HepG2 (cell line): ENCODE data around the gene ZNF804B. TPM values are rescaled to one million over a fixed set of nuclear protein-coding genes. Genes with fewer than 3 reads are reported as not detected.

Experiments
- ATAC-seq: fragments of 200-7000 bp; cut with Tn5 transposase; 3 replicates; pipeline ENCODE4 v1.9.1; 2020; ENCODE audit warnings: mild to moderate bottlenecking, moderate library complexity
- BruUV-seq: library from RNA; stranded (reverse); fragments of 400-500 nt; replicated peaks from 2 replicates; lab custom pipeline; 2021; lab: Mats Ljungman, UMichigan
- CTCF ChIA-PET: fragments of 300-600 bp; formaldehyde crosslinking; extraction: SDS; loops from one replicate; lab custom pipeline; 2021; ENCODE audit warnings: low total read pairs, inconsistent platforms, low intra/inter-chr PET ratio; lab: Yijun Ruan, JAX
- POLR2A ChIA-PET: fragments of 350-600 bp; sonication (Branson Sonifier 250); formaldehyde crosslinking; loops from one replicate; lab custom pipeline; 2020; ENCODE audit warnings: antibody characterized with exemption, inconsistent platforms; lab: Yijun Ruan, JAX
- DNase-seq: peaks from one replicate; pipeline ENCODE4 v3.0.0-alpha.2; 2015; ENCODE audit warnings: low spot score
- FAIRE-seq: peaks from 3 replicates; lab custom pipeline; 2011; peaks lifted over from hg19 to GRCh38; lab: Jason Lieb, UNC
- H2AFZ ChIP-seq: one replicate; pipeline ENCODE4 v1.6.1; 2011; ENCODE audit warnings: low read length, inconsistent platforms
- H3K27ac ChIP-seq: fragments of 300-600 bp; 3 replicates; pipeline ENCODE4 v1.8.0; 2011; ENCODE audit warnings: mixed run types, mild to moderate bottlenecking, mixed read lengths, low read length, inconsistent platforms; ENCODE audit not compliant: insufficient read depth; ENCODE audit errors: extremely low read length
- H3K27me3 ChIP-seq, 2 experiments: fragments of 200-600 bp in 1 of 2; 2 replicates in 1 of 2; 3 replicates in 1 of 2; pipeline versions ENCODE4 v1.6.0 to v1.8.0; 2011; ENCODE audit warnings: low read length in 2 of 2, mild to moderate bottlenecking in 2 of 2, moderate library complexity in 2 of 2, inconsistent platforms in 1 of 2; ENCODE audit not compliant: insufficient read depth in 2 of 2, control insufficient read depth in 1 of 2
- H3K36me3 ChIP-seq, 2 experiments: fragments of 200-600 bp in 1 of 2; replicated peaks in 1 of 2; 2 replicates in 1 of 2; 3 replicates in 1 of 2; pipeline versions ENCODE4 v1.5.1 to v1.8.0; 2011; ENCODE audit warnings: low read length in 2 of 2, inconsistent platforms in 1 of 2; ENCODE audit not compliant: insufficient read depth in 2 of 2, control insufficient read depth in 1 of 2
- H3K4me1 ChIP-seq: 2 replicates; pipeline ENCODE4 v1.5.1; 2012; ENCODE audit warnings: low read length, inconsistent platforms; ENCODE audit not compliant: insufficient read depth
- H3K4me2 ChIP-seq: 2 replicates; pipeline ENCODE4 v1.6.0; 2011; ENCODE audit warnings: low read depth, low read length, inconsistent platforms
- H3K4me3 ChIP-seq, 3 experiments: fragments of 200-600 bp in 1 of 3; sonication (generic), shearing (Covaris generic) in 1 of 3; replicated peaks in 1 of 3; 2 replicates each; pipeline ENCODE4 v1.5.1; 2011 to 2016; ENCODE audit warnings: low read length in 3 of 3, inconsistent platforms in 2 of 3, low read depth in 2 of 3, mild to moderate bottlenecking in 2 of 3, control low read depth in 1 of 3, mixed read lengths in 1 of 3; ENCODE audit not compliant: insufficient read depth in 1 of 3
- H3K79me2 ChIP-seq: one replicate; pipeline ENCODE4 v1.6.1; 2011; ENCODE audit warnings: low read length, inconsistent platforms; ENCODE audit not compliant: insufficient read depth
- H3K9ac ChIP-seq: 2 replicates; pipeline ENCODE4 v1.6.0; 2011; ENCODE audit warnings: mild to moderate bottlenecking, low read depth, low read length, inconsistent platforms; ENCODE audit not compliant: insufficient read depth
- H3K9me3 ChIP-seq: 2 replicates; pipeline ENCODE4 v1.5.1; 2012; ENCODE audit warnings: mild to moderate bottlenecking, low read length
- H4K20me1 ChIP-seq: 2 replicates; pipeline ENCODE4 v1.6.0; 2011; ENCODE audit warnings: inconsistent platforms, mild to moderate bottlenecking, low read length, moderate library complexity; ENCODE audit not compliant: insufficient read depth
- FOXK1 ChIP-seq: sonication (generic); formaldehyde crosslinking; IDR thresholded peaks from 2 replicates; pipeline ENCODE4 v1.4.0; 2020; ENCODE audit warnings: low read depth, missing genetic modification reagents, borderline replicate concordance
- KAT2B ChIP-seq: fragments of 150-350 bp; IDR thresholded peaks from 2 replicates; pipeline ENCODE4 v1.6.1; 2014; ENCODE audit warnings: low read depth, low read length, borderline replicate concordance
- NFE2 ChIP-seq: sonication (generic); formaldehyde crosslinking; IDR thresholded peaks from 2 replicates; pipeline ENCODE4 v1.4.0; 2020; ENCODE audit warnings: missing genetic modification reagents
- PCBP1 ChIP-seq: fragments of 200-400 bp; formaldehyde crosslinking; IDR thresholded peaks from 2 replicates; pipeline ENCODE4 v1.6.1; 2017; ENCODE audit warnings: mild to moderate bottlenecking, low read depth, low read length, borderline replicate concordance
- PRMT3 ChIP-seq: sonication (generic); formaldehyde crosslinking; IDR thresholded peaks from 2 replicates; pipeline ENCODE4 v1.8.1; 2022; ENCODE audit warnings: low read depth, mild to moderate bottlenecking, moderate library complexity, missing genetic modification reagents, borderline replicate concordance
- ZNF101 ChIP-seq: sonication (generic); formaldehyde crosslinking; IDR thresholded peaks from 2 replicates; pipeline ENCODE4 v1.4.0; 2020; ENCODE audit warnings: mild to moderate bottlenecking, low read depth, missing genetic modification reagents, borderline replicate concordance
- WGBS: methylation state at CpG from one replicate; pipeline ENCODE4 v1.1.6; 2017; ENCODE audit warnings: low lambda C conversion rate; 5-methylcytosine and 5-hydroxymethylcytosine counted together
- in situ Hi-C: cut with HindIII; loops from 2 replicates; pipeline ENCODE4 v1.10.0; 2017; ENCODE audit warnings: low pct_unique_long_range_greater_than_20kb; ENCODE audit not compliant: extremely low pct_ligation_motif_present
- intact Hi-C: fragments of 100-400 bp; cut with micrococcal nuclease; formaldehyde crosslinking; loops from one replicate; pipeline ENCODE4 v1.10.0; 2022; ENCODE audit not compliant: unreplicated experiment
- polyA plus RNA-seq, 8 experiments: library from polyadenylated mRNA; depleted of rRNA in 3 of 8; stranded (reverse) in 7 of 8; unstranded in 1 of 8; fragments of >200 nt; fragmentation: Illumina TruSeq in 4 of 8; extraction: Trizol in 4 of 8; gene quantifications; 2 replicates each; pipeline versions ENCODE4 v1.2.1 to v1.2.3, GENCODE V29; 2011 to 2016; ENCODE audit warnings: low read depth in 4 of 8, missing spikeins in 1 of 8, mixed read lengths in 1 of 8; ENCODE audit not compliant: insufficient read depth in 1 of 8
- total RNA-seq, 5 experiments: library from RNA; depleted of rRNA; stranded (reverse); fragments of >200 nt; fragmentation: Illumina TruSeq; extraction: Trizol; gene quantifications; 2 replicates each; pipeline ENCODE4 v1.2.3, GENCODE V29; 2016; ENCODE audit warnings: low read depth in 1 of 5
- TF ChIP-seq, protein P1 (sequence below): IDR thresholded peaks from 2 replicates; pipeline ENCODE4 v1.6.1; 2016; ENCODE audit warnings: mild to moderate bottlenecking, missing biosample characterization, missing genetic modification reagents
- TF ChIP-seq, protein P2 (sequence below): IDR thresholded peaks from 2 replicates; pipeline ENCODE4 v1.6.1; 2016; ENCODE audit warnings: mild to moderate bottlenecking
- TF ChIP-seq, protein P3 (sequence below): sonication (generic); formaldehyde crosslinking; IDR thresholded peaks from 2 replicates; pipeline ENCODE4 v1.4.0; 2020; ENCODE audit warnings: missing genetic modification reagents
- TF ChIP-seq, protein P4 (sequence below): sonication (generic); formaldehyde crosslinking; IDR thresholded peaks from 2 replicates; pipeline ENCODE4 v1.4.0; 2020; ENCODE audit warnings: missing genetic modification reagents
- TF ChIP-seq, protein P5 (sequence below): sonication (generic); formaldehyde crosslinking; IDR thresholded peaks from 2 replicates; pipeline ENCODE4 v1.4.0; 2020; ENCODE audit warnings: missing genetic modification reagents, borderline replicate concordance

Gene ZNF804B
- total and polyA plus RNA-seq, 2 of the 13 experiments (the other 11 are each of a cell fraction or from before 2014, with no cell fraction given) = not detected

DNA sequence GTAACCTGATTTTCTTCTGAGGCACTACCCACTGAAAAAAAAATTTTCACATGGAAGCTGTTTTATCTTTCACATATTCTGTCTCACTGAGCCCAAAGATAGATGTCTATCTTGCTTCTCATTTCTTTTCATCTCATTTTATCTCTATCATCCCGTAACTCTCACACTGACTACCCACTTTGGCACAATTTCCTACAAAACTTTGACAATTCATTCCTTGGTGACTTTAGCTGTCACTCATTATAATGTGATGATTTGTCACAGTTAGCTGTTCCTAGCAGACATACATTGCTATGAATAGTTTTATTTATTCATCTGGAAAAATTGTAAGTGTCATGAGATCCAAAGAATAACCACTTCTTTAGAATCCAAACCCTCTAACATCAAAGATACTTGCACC lies 625.9 kb downstream of the ZNF804B start:
- Histone ChIP-seq H3K4me3 (no peak overlapping the region), H2AFZ (no peak overlapping the region), H3K9ac (no peak overlapping the region), H3K36me3 (no peaks in the 10 kb centered on the region), H3K79me2 (no peaks in the 10 kb centered on the region), H3K27me3 (no peaks in the 10 kb centered on the region), H3K9me3 (peaks cover 15% of the 10 kb centered on the region; the same call in 1 of the 2 replicates), H4K20me1 (no peaks in the 10 kb centered on the region), H3K4me1 (no peaks in the 10 kb centered on the region), H3K4me2 (no peak overlapping the region), H3K27ac (no peak overlapping the region)
- CTCF ChIA-PET = no interaction called here
- TF ChIP-seq, protein P1, sequence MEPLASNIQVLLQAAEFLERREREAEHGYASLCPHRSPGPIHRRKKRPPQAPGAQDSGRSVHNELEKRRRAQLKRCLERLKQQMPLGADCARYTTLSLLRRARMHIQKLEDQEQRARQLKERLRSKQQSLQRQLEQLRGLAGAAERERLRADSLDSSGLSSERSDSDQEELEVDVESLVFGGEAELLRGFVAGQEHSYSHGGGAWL (CRISPR knock-in tag) = no peak
- TF ChIP-seq NFE2 (CRISPR knock-in tag) = no peak
- TF ChIP-seq, protein P2, sequence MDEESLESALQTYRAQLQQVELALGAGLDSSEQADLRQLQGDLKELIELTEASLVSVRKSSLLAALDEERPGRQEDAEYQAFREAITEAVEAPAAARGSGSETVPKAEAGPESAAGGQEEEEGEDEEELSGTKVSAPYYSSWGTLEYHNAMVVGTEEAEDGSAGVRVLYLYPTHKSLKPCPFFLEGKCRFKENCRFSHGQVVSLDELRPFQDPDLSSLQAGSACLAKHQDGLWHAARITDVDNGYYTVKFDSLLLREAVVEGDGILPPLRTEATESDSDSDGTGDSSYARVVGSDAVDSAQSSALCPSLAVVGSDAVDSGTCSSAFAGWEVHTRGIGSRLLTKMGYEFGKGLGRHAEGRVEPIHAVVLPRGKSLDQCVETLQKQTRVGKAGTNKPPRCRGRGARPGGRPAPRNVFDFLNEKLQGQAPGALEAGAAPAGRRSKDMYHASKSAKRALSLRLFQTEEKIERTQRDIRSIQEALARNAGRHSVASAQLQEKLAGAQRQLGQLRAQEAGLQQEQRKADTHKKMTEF (CRISPR knock-in tag) = no peak
- TF ChIP-seq FOXK1 (CRISPR knock-in tag) = no peak
- no peak for TF ChIP-seq ZNF101 (CRISPR knock-in tag)
- TF ChIP-seq, protein P3, sequence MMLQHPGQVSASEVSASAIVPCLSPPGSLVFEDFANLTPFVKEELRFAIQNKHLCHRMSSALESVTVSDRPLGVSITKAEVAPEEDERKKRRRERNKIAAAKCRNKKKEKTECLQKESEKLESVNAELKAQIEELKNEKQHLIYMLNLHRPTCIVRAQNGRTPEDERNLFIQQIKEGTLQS (CRISPR knock-in tag) = no peak
- TF ChIP-seq PRMT3 (CRISPR knock-in tag) = no peak
- TF ChIP-seq, protein P4, sequence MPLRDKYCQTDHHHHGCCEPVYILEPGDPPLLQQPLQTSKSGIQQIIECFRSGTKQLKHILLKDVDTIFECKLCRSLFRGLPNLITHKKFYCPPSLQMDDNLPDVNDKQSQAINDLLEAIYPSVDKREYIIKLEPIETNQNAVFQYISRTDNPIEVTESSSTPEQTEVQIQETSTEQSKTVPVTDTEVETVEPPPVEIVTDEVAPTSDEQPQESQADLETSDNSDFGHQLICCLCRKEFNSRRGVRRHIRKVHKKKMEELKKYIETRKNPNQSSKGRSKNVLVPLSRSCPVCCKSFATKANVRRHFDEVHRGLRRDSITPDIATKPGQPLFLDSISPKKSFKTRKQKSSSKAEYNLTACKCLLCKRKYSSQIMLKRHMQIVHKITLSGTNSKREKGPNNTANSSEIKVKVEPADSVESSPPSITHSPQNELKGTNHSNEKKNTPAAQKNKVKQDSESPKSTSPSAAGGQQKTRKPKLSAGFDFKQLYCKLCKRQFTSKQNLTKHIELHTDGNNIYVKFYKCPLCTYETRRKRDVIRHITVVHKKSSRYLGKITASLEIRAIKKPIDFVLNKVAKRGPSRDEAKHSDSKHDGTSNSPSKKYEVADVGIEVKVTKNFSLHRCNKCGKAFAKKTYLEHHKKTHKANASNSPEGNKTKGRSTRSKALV = no peak
- no peak for TF ChIP-seq KAT2B
- TF ChIP-seq, protein P5, sequence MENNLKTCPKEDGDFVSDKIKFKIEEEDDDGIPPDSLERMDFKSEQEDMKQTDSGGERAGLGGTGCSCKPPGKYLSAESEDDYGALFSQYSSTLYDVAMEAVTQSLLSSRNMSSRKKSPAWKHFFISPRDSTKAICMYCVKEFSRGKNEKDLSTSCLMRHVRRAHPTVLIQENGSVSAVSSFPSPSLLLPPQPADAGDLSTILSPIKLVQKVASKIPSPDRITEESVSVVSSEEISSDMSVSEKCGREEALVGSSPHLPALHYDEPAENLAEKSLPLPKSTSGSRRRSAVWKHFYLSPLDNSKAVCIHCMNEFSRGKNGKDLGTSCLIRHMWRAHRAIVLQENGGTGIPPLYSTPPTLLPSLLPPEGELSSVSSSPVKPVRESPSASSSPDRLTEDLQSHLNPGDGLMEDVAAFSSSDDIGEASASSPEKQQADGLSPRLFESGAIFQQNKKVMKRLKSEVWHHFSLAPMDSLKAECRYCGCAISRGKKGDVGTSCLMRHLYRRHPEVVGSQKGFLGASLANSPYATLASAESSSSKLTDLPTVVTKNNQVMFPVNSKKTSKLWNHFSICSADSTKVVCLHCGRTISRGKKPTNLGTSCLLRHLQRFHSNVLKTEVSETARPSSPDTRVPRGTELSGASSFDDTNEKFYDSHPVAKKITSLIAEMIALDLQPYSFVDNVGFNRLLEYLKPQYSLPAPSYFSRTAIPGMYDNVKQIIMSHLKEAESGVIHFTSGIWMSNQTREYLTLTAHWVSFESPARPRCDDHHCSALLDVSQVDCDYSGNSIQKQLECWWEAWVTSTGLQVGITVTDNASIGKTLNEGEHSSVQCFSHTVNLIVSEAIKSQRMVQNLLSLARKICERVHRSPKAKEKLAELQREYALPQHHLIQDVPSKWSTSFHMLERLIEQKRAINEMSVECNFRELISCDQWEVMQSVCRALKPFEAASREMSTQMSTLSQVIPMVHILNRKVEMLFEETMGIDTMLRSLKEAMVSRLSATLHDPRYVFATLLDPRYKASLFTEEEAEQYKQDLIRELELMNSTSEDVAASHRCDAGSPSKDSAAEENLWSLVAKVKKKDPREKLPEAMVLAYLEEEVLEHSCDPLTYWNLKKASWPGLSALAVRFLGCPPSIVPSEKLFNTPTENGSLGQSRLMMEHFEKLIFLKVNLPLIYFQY = no peak
- TF ChIP-seq PCBP1 = no peak
- no TSS peak for BruUV-seq
- POLR2A ChIA-PET = no interaction called here
- in situ Hi-C loops = no loop called here
- intact Hi-C loops = no loop called here
- no peak for DNase-seq
- ATAC-seq = no peak
- WGBS = 0% methylated on average over 1 of the region's 1 CpG
- FAIRE-seq = no peak
